VCaP (cell line): ENCODE measurements around the gene ADAMTS8.

Source experiments
- H3K27ac ChIP-seq: fragments of 450-650 bp; 2 replicates; pipeline ENCODE4 v1.5.1; 2017
- CTCF ChIP-seq: fragments of 450-650 bp; conservative IDR thresholded peaks from 2 replicates; pipeline ENCODE4 v1.5.1; 2017; ENCODE audit warnings: mild to moderate bottlenecking, moderate library complexity

ADAMTS8 gene

GRCh38 chr11:130414107-130415080 lies 14.0 kb downstream of the ADAMTS8 start:
- no peak overlapping the region for H3K27ac ChIP-seq
- no peak for TF ChIP-seq CTCF

- no peak for TF ChIP-seq CTCF
- H3K27ac ChIP-seq, result no peak overlapping the region
These were observed 14.9 kb downstream of the ADAMTS8 start for GRCh38 chr11:130413405-130414106.

- H3K27ac ChIP-seq, result no peak overlapping the region
- TF ChIP-seq CTCF, result no peak
These were observed 17.2 kb downstream of the ADAMTS8 start for GRCh38 chr11:130411223-130411622.

- no peak overlapping the region for H3K27ac ChIP-seq
- TF ChIP-seq CTCF, result no peak
These were observed 18.6 kb downstream of the ADAMTS8 start for GRCh38 chr11:130409594-130410388.

- no peak for TF ChIP-seq CTCF
- H3K27ac ChIP-seq, result no peak overlapping the region
These were observed 19.5 kb downstream of the ADAMTS8 start for GRCh38 chr11:130408901-130409300.

- no peak for TF ChIP-seq CTCF
- no peak overlapping the region for H3K27ac ChIP-seq
These were observed 20.0 kb downstream of the ADAMTS8 start for GRCh38 chr11:130408401-130408890.
